B cell (primary cell): ENCODE results near the gene OSBP2. TPM values are rescaled to one million over a fixed set of nuclear protein-coding genes. Genes with fewer than 3 reads are reported as not detected.

Experiments
- ATAC-seq: fragments of 200-7000 bp; cut with Tn5 transposase; one replicate; pipeline ENCODE4 v1.10.0; 2021; ENCODE audit warnings: low read depth, mild to moderate bottlenecking, moderate number of reproducible peaks, moderate library complexity
- CTCF ChIA-PET: fragments of 350-600 bp; sonication (Branson Sonifier 250); formaldehyde crosslinking; loops from one replicate; lab custom pipeline; 2021; ENCODE audit warnings: antibody characterized with exemption, inconsistent platforms; lab: Charles Lee
- POLR2A ChIA-PET: fragments of 350-600 bp; sonication (Branson Sonifier 250); formaldehyde crosslinking; loops from one replicate; lab custom pipeline; 2021; ENCODE audit warnings: antibody characterized with exemption; lab: Charles Lee
- DNase-seq: peaks from one replicate; pipeline ENCODE4 v3.0.0; 2013
- H2AFZ ChIP-seq: 2 replicates; pipeline ENCODE4 v1.6.1; 2012; ENCODE audit warnings: mild to moderate bottlenecking, low read depth, low read length; ENCODE audit not compliant: insufficient read depth, poor library complexity, severe bottlenecking
- H3K27ac ChIP-seq, 2 donors: 1 replicate in 1 of 2; 2 replicates in 1 of 2; pipeline ENCODE4 v1.5.1; 2012 to 2013; ENCODE audit warnings: low read length in 2 of 2, mild to moderate bottlenecking in 2 of 2, moderate library complexity in 1 of 2
- H3K27me3 ChIP-seq, 4 experiments: fragments of 200-600 bp in 1 of 4; sonication (generic) in 1 of 4; replicated peaks in 1 of 4; 1 replicate in 2 of 4; 2 replicates in 2 of 4; pipeline versions ENCODE4 v1.6.1 to v1.7.0; 2013 to 2016; ENCODE audit warnings: low read length in 3 of 4, mild to moderate bottlenecking in 2 of 4, mixed read lengths in 1 of 4, moderate library complexity in 1 of 4; ENCODE audit not compliant: insufficient read depth in 4 of 4, control insufficient read depth in 3 of 4; ENCODE audit errors: control extremely low read depth in 1 of 4
- H3K36me3 ChIP-seq, 2 experiments: replicated peaks in 1 of 2; 1 replicate in 1 of 2; 2 replicates in 1 of 2; pipeline versions ENCODE4 v1.6.1 to v1.7.1; 2013; ENCODE audit warnings: low read length in 1 of 2; ENCODE audit not compliant: insufficient read depth in 2 of 2, control insufficient read depth in 1 of 2; ENCODE audit errors: control extremely low read depth in 1 of 2, extremely low read depth in 1 of 2
- H3K4me1 ChIP-seq, 2 donors: fragments of 200-600 bp in 1 of 2; sonication (generic) in 1 of 2; 1 replicate in 1 of 2; 2 replicates in 1 of 2; pipeline versions ENCODE4 v1.5.1 to v1.6.1; 2013 to 2017; ENCODE audit warnings: low read length in 2 of 2; ENCODE audit not compliant: control insufficient read depth in 2 of 2, insufficient read depth in 2 of 2
- H3K4me2 ChIP-seq: replicated peaks from 2 replicates; pipeline ENCODE3; 2012; ENCODE audit warnings: mild to moderate bottlenecking, low read depth, low read length; ENCODE audit not compliant: poor library complexity, severe bottlenecking
- H3K4me3 ChIP-seq, 5 experiments: fragments of 200-600 bp in 1 of 5; sonication (generic) in 1 of 5; 1 replicate in 3 of 5; 2 replicates in 2 of 5; pipeline versions ENCODE4 v1.5.1 to v1.7.0; 2011 to 2016; ENCODE audit warnings: low read length in 4 of 5, mild to moderate bottlenecking in 4 of 5, low read depth in 2 of 5, control low read depth in 1 of 5, moderate library complexity in 1 of 5; ENCODE audit not compliant: insufficient read depth in 1 of 5; ENCODE audit errors: control extremely low read depth in 1 of 5, extremely low read depth in 1 of 5
- H3K79me2 ChIP-seq: fragments of 200-600 bp; sonication (generic); one replicate; pipeline ENCODE4 v1.6.0; 2016; ENCODE audit warnings: low read length; ENCODE audit not compliant: control insufficient read depth, insufficient read depth
- H3K9ac ChIP-seq: fragments of 200-600 bp; sonication (generic); 2 replicates; pipeline ENCODE4 v1.6.1; 2017; ENCODE audit warnings: mild to moderate bottlenecking, low read length, moderate library complexity
- H3K9me3 ChIP-seq, 3 donors: one replicate each; pipeline versions ENCODE4 v1.6.1 to v1.7.1; 2013; ENCODE audit warnings: low read length in 2 of 3; ENCODE audit not compliant: control insufficient read depth in 2 of 3, insufficient read depth in 1 of 3; ENCODE audit errors: control extremely low read depth in 1 of 3
- H4K20me1 ChIP-seq: 2 replicates; pipeline ENCODE4 v1.6.0; 2012; ENCODE audit warnings: mild to moderate bottlenecking, low read length; ENCODE audit not compliant: insufficient read depth, control insufficient read depth, poor library complexity, severe bottlenecking
- H3K27ac Mint-ChIP-seq: one replicate; pipeline ENCODE4 v1.8.0; 2021; ENCODE audit warnings: mixed read lengths
- H3K27me3 Mint-ChIP-seq: one replicate; pipeline ENCODE4 v1.8.0; 2021; ENCODE audit warnings: mixed read lengths
- H3K4me1 Mint-ChIP-seq: one replicate; pipeline ENCODE4 v1.8.0; 2021; ENCODE audit warnings: mixed read lengths
- H3K4me3 Mint-ChIP-seq: one replicate; pipeline ENCODE4 v1.8.0; 2021; ENCODE audit warnings: mixed read lengths
- H3K9me3 Mint-ChIP-seq: one replicate; pipeline ENCODE4 v1.8.0; 2022; ENCODE audit warnings: mixed read lengths; ENCODE audit not compliant: insufficient read depth
- EZH2 ChIP-seq: IDR thresholded peaks from 2 replicates; pipeline ENCODE4 v1.6.1; 2012; ENCODE audit warnings: borderline replicate concordance, low read depth, mild to moderate bottlenecking, moderate library complexity, low read length; ENCODE audit not compliant: insufficient read depth, poor library complexity, severe bottlenecking
- WGBS: methylation state at CpG from one replicate; pipeline ENCODE4 v1.1.5; 2013; ENCODE audit warnings: missing lambda C conversion rate; ENCODE audit not compliant: insufficient coverage; 5-methylcytosine and 5-hydroxymethylcytosine counted together
- intact Hi-C: fragments of 100-400 bp; cut with micrococcal nuclease; formaldehyde crosslinking; loops from one replicate; pipeline ENCODE4 v1.10.0; 2022
- polyA plus RNA-seq: library from polyadenylated mRNA; depleted of rRNA; stranded (reverse); fragments of >200 nt; gene quantifications from 2 replicates; pipeline ENCODE4 v1.2.3, GENCODE V29; 2012
- total RNA-seq, 2 donors: library from RNA; stranded (reverse); fragments of 120-200 nt in 1 of 2; gene quantifications; 1 replicate in 1 of 2; 2 replicates in 1 of 2; pipeline versions ENCODE4 v1.2.3 to v1.2.4, GENCODE V29; 2013 to 2022
- TF ChIP-seq, protein P1 (sequence below): fragments of 200-600 bp; IDR thresholded peaks from one replicate; pipeline ENCODE4 v1.8.0; 2022; ENCODE audit warnings: antibody characterized with exemption, mild to moderate bottlenecking

Gene OSBP2
- total and polyA plus RNA-seq, 2 donors (not counting 1 experiment from before 2014, with no cell fraction given): 0.10 to 1.0 TPM

DNA sequence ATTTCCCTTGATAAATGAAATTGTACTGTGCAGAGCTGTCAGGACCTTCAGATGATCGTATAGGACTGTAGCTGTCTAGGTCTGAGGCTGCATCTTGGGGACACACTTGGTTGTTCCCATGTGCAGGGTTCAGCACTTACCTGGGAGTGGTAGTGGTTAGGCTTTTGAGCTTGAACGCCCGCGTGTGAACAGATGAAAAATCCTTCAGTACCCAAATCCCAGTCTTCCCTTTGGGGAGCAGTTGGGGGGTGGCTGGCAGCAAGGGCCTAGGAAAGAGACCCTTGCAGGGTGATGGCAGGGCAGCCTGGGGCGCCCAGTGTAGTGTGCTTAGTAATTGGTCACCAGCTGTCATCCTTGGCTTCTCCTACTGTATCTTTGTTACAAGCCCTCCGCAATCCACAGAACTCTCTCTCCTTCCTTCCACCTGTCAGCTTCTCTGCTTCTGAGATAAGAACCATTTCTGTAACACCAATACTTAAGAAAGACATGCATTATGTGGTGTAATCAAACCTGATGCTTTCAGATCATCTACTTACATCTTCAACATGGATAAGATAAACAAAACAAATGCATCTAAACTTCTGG is 209.3 kb downstream of the OSBP2 start:
- Histone ChIP-seq H3K4me1 (peaks cover 9 to 14% of the 10 kb centered on the region in 2 donors), H3K9ac (no peak overlapping the region), H3K4me3 (no peak overlapping the region), H4K20me1 (peaks cover 8% of the 10 kb centered on the region), H3K27ac (no peak overlapping the region), H2AFZ (no peak overlapping the region), H3K79me2 (peaks cover 5% of the 10 kb centered on the region), H3K9me3 (peaks cover 0 to 7% (median 7%) of the 10 kb centered on the region in 3 donors), H3K36me3 (peaks cover 0 to 2% of the 10 kb centered on the region in 2 experiments), H3K27me3 (no peaks in the 10 kb centered on the region), H3K4me2 (no peak overlapping the region)
- intact Hi-C loops: no loop called here
- TF ChIP-seq, protein P1, sequence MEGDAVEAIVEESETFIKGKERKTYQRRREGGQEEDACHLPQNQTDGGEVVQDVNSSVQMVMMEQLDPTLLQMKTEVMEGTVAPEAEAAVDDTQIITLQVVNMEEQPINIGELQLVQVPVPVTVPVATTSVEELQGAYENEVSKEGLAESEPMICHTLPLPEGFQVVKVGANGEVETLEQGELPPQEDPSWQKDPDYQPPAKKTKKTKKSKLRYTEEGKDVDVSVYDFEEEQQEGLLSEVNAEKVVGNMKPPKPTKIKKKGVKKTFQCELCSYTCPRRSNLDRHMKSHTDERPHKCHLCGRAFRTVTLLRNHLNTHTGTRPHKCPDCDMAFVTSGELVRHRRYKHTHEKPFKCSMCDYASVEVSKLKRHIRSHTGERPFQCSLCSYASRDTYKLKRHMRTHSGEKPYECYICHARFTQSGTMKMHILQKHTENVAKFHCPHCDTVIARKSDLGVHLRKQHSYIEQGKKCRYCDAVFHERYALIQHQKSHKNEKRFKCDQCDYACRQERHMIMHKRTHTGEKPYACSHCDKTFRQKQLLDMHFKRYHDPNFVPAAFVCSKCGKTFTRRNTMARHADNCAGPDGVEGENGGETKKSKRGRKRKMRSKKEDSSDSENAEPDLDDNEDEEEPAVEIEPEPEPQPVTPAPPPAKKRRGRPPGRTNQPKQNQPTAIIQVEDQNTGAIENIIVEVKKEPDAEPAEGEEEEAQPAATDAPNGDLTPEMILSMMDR: no peak
- TF ChIP-seq EZH2: no peak
- Mint-ChIP-seq H3K9me3 (no peaks in the 10 kb centered on the region), H3K4me1 (peaks cover 16% of the 10 kb centered on the region), H3K27me3 (no peaks in the 10 kb centered on the region), H3K4me3 (no peak overlapping the region), H3K27ac (no peak overlapping the region)
- ATAC-seq (no peak), DNase-seq (no peak)
- WGBS: 80% methylated on average over 1 of the region's 6 CpGs
- ChIA-PET POLR2A (no interaction called here), CTCF (interaction anchor here (1.2 kb wide), 1 partner anchor 14 kb away, joined by 3 read pairs; no protein-coding TSS in a partner anchor)

DNA sequence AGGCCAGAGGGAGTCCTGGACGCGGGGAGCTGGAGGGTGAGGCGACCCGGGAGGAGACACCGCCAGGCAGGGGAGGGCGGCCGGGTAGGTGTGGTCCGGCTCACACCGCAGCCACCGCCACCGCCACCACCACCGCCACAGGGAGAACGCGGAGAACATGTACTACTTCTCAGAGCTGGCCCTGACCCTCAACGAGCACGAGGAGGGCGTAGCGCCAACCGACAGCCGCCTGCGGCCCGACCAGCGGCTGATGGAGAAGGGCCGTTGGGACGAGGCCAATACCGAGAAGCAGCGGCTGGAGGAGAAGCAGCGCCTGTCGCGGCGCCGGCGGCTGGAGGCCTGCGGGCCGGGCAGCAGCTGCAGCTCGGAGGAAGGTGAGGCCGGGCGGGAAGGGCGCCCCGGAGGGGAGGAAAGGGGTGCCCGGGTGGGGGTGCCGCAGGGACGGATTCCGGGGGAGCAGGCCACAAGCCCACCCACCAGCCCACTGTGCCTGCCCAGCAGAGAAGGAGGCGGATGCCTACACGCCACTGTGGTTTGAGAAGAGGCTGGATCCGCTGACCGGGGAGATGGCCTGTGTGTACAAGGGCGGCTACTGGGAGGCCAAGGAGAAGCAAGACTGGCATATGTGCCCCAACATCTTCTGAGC is 211.1 kb downstream of the OSBP2 start:
- Histone ChIP-seq H3K9ac (no peak overlapping the region), H3K9me3 (no peaks in the 10 kb centered on the region), H4K20me1 (peaks cover 8% of the 10 kb centered on the region), H3K27me3 (no peaks in the 10 kb centered on the region), H2AFZ (no peak overlapping the region), H3K79me2 (peaks cover 5% of the 10 kb centered on the region), H3K27ac (no peak overlapping the region), H3K36me3 (peaks cover 2 to 3% of the 10 kb centered on the region in 2 experiments), H3K4me3 (no peak overlapping the region), H3K4me1 (peaks cover 9 to 14% of the 10 kb centered on the region in 2 donors), H3K4me2 (no peak overlapping the region)
- ChIA-PET CTCF (interaction anchor here (1.1 kb wide), 1 partner anchor 14 kb away, joined by 4 read pairs; no protein-coding TSS in a partner anchor), POLR2A (no interaction called here)
- Mint-ChIP-seq H3K27me3 (no peaks in the 10 kb centered on the region), H3K4me3 (no peak overlapping the region), H3K4me1 (peaks cover 16% of the 10 kb centered on the region), H3K9me3 (no peaks in the 10 kb centered on the region), H3K27ac (no peak overlapping the region)
- TF ChIP-seq, protein P1: no peak
- no peak for TF ChIP-seq EZH2
- WGBS: 95% methylated on average over 40 of the region's 49 CpGs
- no peak for ATAC-seq
- intact Hi-C loops: no loop called here
- no peak for DNase-seq
